K562 (cell line): ENCODE data around the gene CENPP. TPM values are rescaled to one million over a fixed set of nuclear protein-coding genes. Genes with fewer than 3 reads are reported as not detected.

Experiments used
- ATAC-seq: fragments of 200-7000 bp; cut with Tn5 transposase; 3 replicates; pipeline ENCODE4 v1.9.1; 2020; ENCODE audit warnings: moderate library complexity
- BruUV-seq: library from RNA; stranded (reverse); fragments of 400-500 nt; replicated peaks from 2 replicates; lab custom pipeline; 2021; lab: Mats Ljungman, UMichigan
- CTCF ChIA-PET: fragments of 300-600 bp; formaldehyde crosslinking; extraction: SDS; loops from one replicate; lab custom pipeline; 2021; ENCODE audit warnings: low intra/inter-chr PET ratio; lab: Yijun Ruan, JAX
- POLR2A ChIA-PET: fragments of 300-600, 350-650 bp; sonication (Branson Sonifier 250); formaldehyde crosslinking; extraction: SDS; loops from one replicate; lab custom pipeline; 2021; ENCODE audit warnings: antibody characterized with exemption, inconsistent platforms; lab: Yijun Ruan, JAX
- DNase-seq, 4 experiments: peaks; one replicate each; pipeline versions ENCODE4 v3.0.0 to v3.0.0-alpha.2; 2011 to 2018; ENCODE audit warnings: low spot score in 3 of 4, mixed read lengths in 3 of 4; ENCODE audit errors: extremely low read depth in 1 of 4
- FAIRE-seq: peaks from 2 replicates; lab custom pipeline; 2011; peaks lifted over from hg19 to GRCh38; lab: Jason Lieb, UNC
- H2AFZ ChIP-seq: 2 replicates; pipeline ENCODE4 v1.6.0; 2011; ENCODE audit warnings: low read depth, low read length, control low read depth, inconsistent platforms
- H3K27ac ChIP-seq: fragments of 200-600 bp; 3 replicates; pipeline ENCODE4 v1.8.0; 2011; ENCODE audit warnings: low read depth, mild to moderate bottlenecking, control low read depth, inconsistent platforms, low read length, moderate library complexity, mixed read lengths; ENCODE audit errors: extremely low read depth
- H3K27me3 ChIP-seq, 2 experiments: fragments of 300-600 bp in 1 of 2; 2 replicates in 1 of 2; 3 replicates in 1 of 2; pipeline versions ENCODE4 v1.6.0 to v1.8.0; 2011; ENCODE audit warnings: inconsistent platforms in 2 of 2, low read length in 2 of 2, mild to moderate bottlenecking in 1 of 2, mixed read lengths in 1 of 2, moderate library complexity in 1 of 2; ENCODE audit not compliant: control insufficient read depth in 2 of 2, insufficient read depth in 2 of 2
- H3K36me3 ChIP-seq: fragments of 300-600 bp; 3 replicates; pipeline ENCODE4 v1.8.0; 2011; ENCODE audit warnings: mild to moderate bottlenecking, low read length, inconsistent platforms; ENCODE audit not compliant: control insufficient read depth, insufficient read depth
- H3K4me1 ChIP-seq, 2 experiments: fragments of 200-600 bp in 1 of 2; replicated peaks in 1 of 2; 2 replicates in 1 of 2; 3 replicates in 1 of 2; pipeline versions ENCODE4 v1.5.1 to v1.8.0; 2011; ENCODE audit warnings: inconsistent platforms in 2 of 2, low read length in 2 of 2, mild to moderate bottlenecking in 1 of 2, mixed read lengths in 1 of 2, moderate library complexity in 1 of 2; ENCODE audit not compliant: control insufficient read depth in 2 of 2, insufficient read depth in 2 of 2
- H3K4me2 ChIP-seq: 2 replicates; pipeline ENCODE4 v1.6.1; 2011; ENCODE audit warnings: low read length, control low read depth, inconsistent platforms, mixed read lengths; ENCODE audit not compliant: insufficient read depth
- H3K4me3 ChIP-seq: fragments of 200-600 bp; sonication (generic), shearing (Covaris generic); 2 replicates; pipeline ENCODE4 v1.5.1; 2016; ENCODE audit warnings: control low read depth, inconsistent platforms
- H3K79me2 ChIP-seq: fragments of 200-600 bp; 3 replicates; pipeline ENCODE4 v1.8.0; 2011; ENCODE audit warnings: low read length, inconsistent platforms; ENCODE audit not compliant: control insufficient read depth, insufficient read depth
- H3K9ac ChIP-seq, 2 experiments: 2 replicates each; pipeline versions ENCODE4 v1.6.0 to v1.6.1; 2011; ENCODE audit warnings: low read depth in 2 of 2, low read length in 2 of 2, control low read depth in 1 of 2, inconsistent platforms in 1 of 2, mild to moderate bottlenecking in 1 of 2, mixed read lengths in 1 of 2; ENCODE audit not compliant: insufficient read depth in 1 of 2
- H3K9me1 ChIP-seq: one replicate; pipeline ENCODE4 v1.6.0; 2011; ENCODE audit warnings: inconsistent platforms, mild to moderate bottlenecking, low read length, moderate library complexity; ENCODE audit not compliant: control insufficient read depth, insufficient read depth
- H3K9me3 ChIP-seq: replicated peaks from 2 replicates; pipeline ENCODE4 v1.5.1; 2011; ENCODE audit warnings: low read depth, low read length, inconsistent platforms; ENCODE audit not compliant: control insufficient read depth, insufficient read depth
- H4K20me1 ChIP-seq: replicated peaks from 2 replicates; pipeline ENCODE4 v1.6.1; 2011; ENCODE audit warnings: low read length, inconsistent platforms, mixed read lengths; ENCODE audit not compliant: control insufficient read depth, insufficient read depth
- EHMT2 ChIP-seq: fragments of 450-650 bp; IDR thresholded peaks from 2 replicates; pipeline ENCODE4 v1.6.1; 2018; ENCODE audit warnings: antibody characterized with exemption
- ESRRA ChIP-seq: fragments of 450-650 bp; IDR thresholded peaks from 2 replicates; pipeline ENCODE4 v1.6.1; 2014; ENCODE audit warnings: low read depth, mild to moderate bottlenecking, moderate library complexity, borderline replicate concordance
- HNRNPL ChIP-seq: fragments of 200-400 bp; formaldehyde crosslinking; IDR thresholded peaks from 2 replicates; pipeline ENCODE4 v1.6.1; 2017; ENCODE audit warnings: low read depth, mild to moderate bottlenecking, low read length
- MAZ ChIP-seq, 2 experiments: fragments of 450-650 bp in 1 of 2; sonication (generic) in 1 of 2; formaldehyde crosslinking; IDR thresholded peaks in 1 of 2; conservative IDR thresholded peaks in 1 of 2; 2 replicates each; pipeline versions ENCODE4 v1.4.0 to v1.5.0; 2020; ENCODE audit warnings: mild to moderate bottlenecking in 1 of 2, missing genetic modification reagents in 1 of 2
- NR3C1 ChIP-seq: sonication (generic); formaldehyde crosslinking; IDR thresholded peaks from 2 replicates; pipeline ENCODE4 v1.8.1; 2022; ENCODE audit warnings: missing genetic modification reagents
- SAFB ChIP-seq: fragments of 200-400 bp; formaldehyde crosslinking; IDR thresholded peaks from 2 replicates; pipeline ENCODE4 v1.6.1; 2017; ENCODE audit warnings: low read depth, low read length, borderline replicate concordance
- ZFX ChIP-seq: sonication (generic); formaldehyde crosslinking; IDR thresholded peaks from 2 replicates; pipeline ENCODE4 v1.8.0; 2022; ENCODE audit warnings: mild to moderate bottlenecking, missing genetic modification reagents, moderate library complexity
- ZNF668 ChIP-seq: fragments of 250-450 bp; sonication (Bioruptor Pico); IDR thresholded peaks from 2 replicates; pipeline ENCODE4 v1.8.0; 2022; ENCODE audit warnings: mild to moderate bottlenecking, inconsistent platforms
- WGBS: fragments of 100-300 bp; shearing (Covaris generic); methylation state at CpG from one replicate; pipeline ENCODE4 v1.1.6; 2016; ENCODE audit warnings: low coverage, mixed read lengths; ENCODE audit not compliant: insufficient coverage; ENCODE audit errors: missing lambda C conversion rate; 5-methylcytosine and 5-hydroxymethylcytosine counted together
- in situ Hi-C: fragments of 300-500 bp; cut with MboI; formaldehyde crosslinking; loops from 4 replicates; pipeline ENCODE4 v1.15.0; 2018; ENCODE audit warnings: inconsistent platforms, mixed read lengths
- intact Hi-C: fragments of 100-400 bp; cut with micrococcal nuclease; formaldehyde crosslinking; loops from 2 replicates; pipeline ENCODE4 v1.14.2; 2022
- polyA plus RNA-seq, 8 experiments: library from polyadenylated mRNA; depleted of rRNA in 4 of 8; stranded (reverse) in 5 of 8; unstranded in 3 of 8; fragments of >200 nt; fragmentation: Nextera tagmentation in 2 of 8; fragmentation: Illumina TruSeq in 1 of 8; extraction: Ambion mirVana in 2 of 8; extraction: Trizol in 1 of 8; gene quantifications; 2 replicates each; pipeline versions ENCODE4 v1.2.1 to v1.2.3, GENCODE V29; 2011 to 2014; ENCODE audit warnings: inconsistent platforms in 1 of 8, missing spikeins in 1 of 8
- total RNA-seq, 7 experiments: library from RNA; depleted of rRNA in 6 of 7; stranded (reverse); fragments of >200 nt in 6 of 7; fragmentation: Illumina TruSeq in 2 of 7; extraction: Trizol in 2 of 7; gene quantifications; 2 replicates each; pipeline versions ENCODE4 v1.2.1 to v1.2.3, GENCODE V29; 2011 to 2021; ENCODE audit warnings: low replicate concordance in 1 of 7

CENPP gene
- total and polyA plus RNA-seq, 9 of the 15 experiments (the other 6 are each of a cell fraction or from before 2014, with no cell fraction given), result 8.0 to 28.5 (median 17.9) TPM

GRCh38 chr9:92601451-92601850 is 275.7 kb downstream of the CENPP start:
- WGBS, result 44% methylated on average over 12 of the region's 12 CpGs
- H3K4me3 ChIP-seq, result no peak overlapping the region
- H3K27ac ChIP-seq, result no peak overlapping the region
- no peaks in the 10 kb centered on the region for H3K9me1 ChIP-seq
- in situ Hi-C loops (no loop called here), intact Hi-C loops (no loop called here)
- no peaks in the 10 kb centered on the region; the same call in 1 of the 2 replicates for H3K9me3 ChIP-seq
- POLR2A ChIA-PET, result interaction anchor here (0.6 to 1.2 kb wide), 4 partner anchors 8 to 312 kb away, joined by 3 to 6 read pairs (median 3); no protein-coding TSS in a partner anchor
- no peak overlapping the region for H3K4me2 ChIP-seq
- FAIRE-seq, result no peak
- H3K9ac ChIP-seq, result peak overlapping the region in 1 of 2 experiments; percentile 18; a peak in 1 of 4 replicates
- no peaks in the 10 kb centered on the region for H3K27me3 ChIP-seq
- ATAC-seq, result no peak
- no peaks in the 10 kb centered on the region for H3K4me1 ChIP-seq
- CTCF ChIA-PET, result no interaction called here
- no peaks in the 10 kb centered on the region for H3K36me3 ChIP-seq
- DNase-seq, result no peak
- TF ChIP-seq ZFX (CRISPR knock-in tag) (no peak), ZNF668 (CRISPR knock-in tag) (no peak), MAZ (CRISPR knock-in tag; conservative IDR thresholded peaks at IDR 0.05 in 1 of 2, IDR thresholded peaks at IDR 0.05 in 1 of 2) (no peak), ESRRA (no peak), HNRNPL (no peak), NR3C1 (CRISPR knock-in tag) (no peak), EHMT2 (no peak), SAFB (no peak)
- no TSS peak for BruUV-seq
- no peaks in the 10 kb centered on the region for H4K20me1 ChIP-seq
- no peaks in the 10 kb centered on the region for H3K79me2 ChIP-seq
- H2AFZ ChIP-seq, result no peak overlapping the region
